Transverse colon (tissue), 4 donors: ENCODE data around the gene ANK3. TPM values are rescaled to one million over a fixed set of nuclear protein-coding genes. Genes with fewer than 3 reads are reported as not detected.

Source experiments
- DNase-seq: peaks from one replicate; pipeline ENCODE4 v3.0.0-alpha.2; 2019
- H3K27ac ChIP-seq, 4 donors: fragments of 200-600 bp; sonication (generic); 2 replicates each; pipeline ENCODE4 v1.5.1; 2016 to 2018; ENCODE audit warnings: inconsistent platforms in 4 of 4
- H3K27me3 ChIP-seq: fragments of 200-600 bp; sonication (generic); 2 replicates; pipeline ENCODE4 v1.5.1; 2017; ENCODE audit warnings: inconsistent platforms
- H3K36me3 ChIP-seq, 4 donors: fragments of 200-600 bp; sonication (generic); 2 replicates each; pipeline ENCODE4 v1.5.1; 2017 to 2019; ENCODE audit warnings: inconsistent platforms in 4 of 4
- H3K4me1 ChIP-seq, 4 donors: fragments of 200-600 bp; sonication (generic); 2 replicates each; pipeline ENCODE4 v1.5.1; 2017 to 2020; ENCODE audit warnings: inconsistent platforms in 4 of 4
- H3K4me3 ChIP-seq, 4 donors: fragments of 200-600 bp; sonication (generic); 1 replicate in 1 of 4; 2 replicates in 3 of 4; pipeline versions ENCODE4 v1.5.1 to v1.6.1; 2017 to 2019; ENCODE audit warnings: inconsistent platforms in 4 of 4
- H3K9me3 ChIP-seq, 2 donors: fragments of 200-600 bp; sonication (generic); 2 replicates each; pipeline ENCODE4 v1.5.1; 2017 to 2019; ENCODE audit warnings: inconsistent platforms in 2 of 2
- EP300 ChIP-seq: sonication (generic); formaldehyde crosslinking; IDR thresholded peaks from one replicate; pipeline ENCODE4 v1.6.1; 2017; ENCODE audit warnings: antibody characterized with exemption, low read depth
- POLR2A ChIP-seq: fragments of 450-650 bp; IDR thresholded peaks from one replicate; pipeline ENCODE4 v1.6.1; 2016; ENCODE audit warnings: antibody characterized with exemption, mild to moderate bottlenecking, moderate library complexity
- POLR2AphosphoS5 ChIP-seq, 3 donors: sonication (generic); formaldehyde crosslinking; IDR thresholded peaks; one replicate each; pipeline ENCODE4 v1.6.1; 2016; ENCODE audit warnings: antibody characterized with exemption in 3 of 3
- WGBS, 2 donors: methylation state at CpG; one replicate each; pipeline ENCODE4 v1.1.5; 2018; ENCODE audit warnings: low coverage in 1 of 2; 5-methylcytosine and 5-hydroxymethylcytosine counted together
- in situ Hi-C, 4 donors: fragments of 200-750 bp; cut with MboI; loops; one replicate each; pipeline versions ENCODE4 v1.15.0 to v1.15.1; 2017; ENCODE audit warnings: low sequenced_read_pairs in 3 of 4, low pct_ligation_motif_present in 1 of 4, low pct_unique_long_range_greater_than_20kb in 1 of 4
- intact Hi-C: fragments of 100-400 bp; cut with DNase I; formaldehyde crosslinking; loops from one replicate; pipeline ENCODE4 v1.15.1; 2023; ENCODE audit warnings: low total_unique reads
- total RNA-seq, 4 donors: library from RNA; depleted of rRNA; stranded (reverse); fragments of >200 nt; gene quantifications; one replicate each; pipeline ENCODE4 v1.1.0, GENCODE V29; 2016
- TF ChIP-seq, protein P1 (sequence below), 5 experiments: fragments of 200-600 bp in 3 of 5; fragments of 450-650 bp in 2 of 5; sonication (generic) in 3 of 5; IDR thresholded peaks; 1 replicate in 2 of 5; 2 replicates in 3 of 5; pipeline ENCODE4 v1.5.1; 2016 to 2017; ENCODE audit warnings: antibody characterized with exemption in 5 of 5, inconsistent platforms in 3 of 5, mild to moderate bottlenecking in 2 of 5, moderate library complexity in 1 of 5

ANK3 gene
- total RNA-seq, 4 donors from 2014 or later, result 41.2 to 230 (median 172) TPM

DNA sequence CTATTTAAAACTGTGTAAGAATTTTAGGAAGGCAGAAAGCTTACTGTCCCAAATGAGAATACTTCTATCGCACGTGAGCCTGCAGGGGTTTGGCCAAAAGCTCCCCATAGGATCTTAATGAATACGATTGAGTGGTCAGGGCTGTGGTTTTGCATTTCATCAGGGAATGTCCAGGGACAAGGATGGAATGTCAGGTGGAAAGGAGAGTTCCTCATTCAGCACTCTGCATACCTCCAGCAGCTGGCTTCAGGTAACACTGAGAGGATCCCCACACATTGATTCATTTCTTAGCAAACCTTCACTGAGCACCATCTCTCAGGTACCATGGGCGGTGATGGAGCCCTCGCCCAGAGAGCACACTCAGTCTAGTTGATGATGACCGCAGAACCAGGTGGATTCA is 27.2 kb downstream of the ANK3 start:
- in situ Hi-C loops (no loop called here), intact Hi-C loops (no loop called here)
- no peak for DNase-seq
- TF ChIP-seq POLR2A, result no peak
- TF ChIP-seq EP300, result no peak
- no peak for TF ChIP-seq POLR2AphosphoS5 (IDR thresholded peaks at IDR 0.05)
- TF ChIP-seq, protein P1, sequence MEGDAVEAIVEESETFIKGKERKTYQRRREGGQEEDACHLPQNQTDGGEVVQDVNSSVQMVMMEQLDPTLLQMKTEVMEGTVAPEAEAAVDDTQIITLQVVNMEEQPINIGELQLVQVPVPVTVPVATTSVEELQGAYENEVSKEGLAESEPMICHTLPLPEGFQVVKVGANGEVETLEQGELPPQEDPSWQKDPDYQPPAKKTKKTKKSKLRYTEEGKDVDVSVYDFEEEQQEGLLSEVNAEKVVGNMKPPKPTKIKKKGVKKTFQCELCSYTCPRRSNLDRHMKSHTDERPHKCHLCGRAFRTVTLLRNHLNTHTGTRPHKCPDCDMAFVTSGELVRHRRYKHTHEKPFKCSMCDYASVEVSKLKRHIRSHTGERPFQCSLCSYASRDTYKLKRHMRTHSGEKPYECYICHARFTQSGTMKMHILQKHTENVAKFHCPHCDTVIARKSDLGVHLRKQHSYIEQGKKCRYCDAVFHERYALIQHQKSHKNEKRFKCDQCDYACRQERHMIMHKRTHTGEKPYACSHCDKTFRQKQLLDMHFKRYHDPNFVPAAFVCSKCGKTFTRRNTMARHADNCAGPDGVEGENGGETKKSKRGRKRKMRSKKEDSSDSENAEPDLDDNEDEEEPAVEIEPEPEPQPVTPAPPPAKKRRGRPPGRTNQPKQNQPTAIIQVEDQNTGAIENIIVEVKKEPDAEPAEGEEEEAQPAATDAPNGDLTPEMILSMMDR (IDR thresholded peaks at IDR 0.05), result no peak
- no peaks in the 10 kb centered on the region for H3K4me1 ChIP-seq
- H3K27ac ChIP-seq, result no peak overlapping the region
- H3K27me3 ChIP-seq, result no peaks in the 10 kb centered on the region
- H3K9me3 ChIP-seq, result no peaks in the 10 kb centered on the region
- no peaks in the 10 kb centered on the region for H3K36me3 ChIP-seq
- H3K4me3 ChIP-seq, result no peak overlapping the region
- 94 to 100% methylated on average over 4 to 6 of the region's 6 CpGs for WGBS, 2 donors

DNA sequence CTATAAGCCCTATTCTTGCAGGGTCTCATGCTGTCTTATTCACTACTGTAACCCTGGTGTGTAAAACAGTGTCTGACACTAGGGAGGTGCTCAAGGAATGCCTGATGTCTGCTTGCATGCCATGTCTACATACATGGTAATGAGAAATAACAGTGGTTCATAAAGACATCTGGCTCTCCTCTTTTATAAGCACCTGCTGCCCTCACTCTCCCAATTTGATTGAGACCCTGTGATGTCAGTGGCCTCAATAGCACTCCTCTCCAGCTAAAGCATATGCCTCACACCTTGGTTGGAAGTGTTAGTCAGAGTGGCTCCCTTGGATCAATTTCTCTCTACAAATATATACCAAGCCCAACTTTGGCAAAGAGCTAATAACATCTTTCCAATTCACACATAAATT is 30.6 kb downstream of the ANK3 start:
- H3K4me3 ChIP-seq, result no peak overlapping the region
- TF ChIP-seq POLR2AphosphoS5 (IDR thresholded peaks at IDR 0.05) (no peak), EP300 (no peak), POLR2A (no peak)
- TF ChIP-seq, protein P1 (IDR thresholded peaks at IDR 0.05), result no peak
- no peaks in the 10 kb centered on the region for H3K9me3 ChIP-seq
- DNase-seq, result no peak
- H3K27me3 ChIP-seq, result no peaks in the 10 kb centered on the region
- intact Hi-C loops, result no loop called here
- in situ Hi-C loops, result no loop called here
- H3K27ac ChIP-seq, result no peak overlapping the region
- H3K36me3 ChIP-seq, result no peaks in the 10 kb centered on the region
- no peaks in the 10 kb centered on the region for H3K4me1 ChIP-seq

DNA sequence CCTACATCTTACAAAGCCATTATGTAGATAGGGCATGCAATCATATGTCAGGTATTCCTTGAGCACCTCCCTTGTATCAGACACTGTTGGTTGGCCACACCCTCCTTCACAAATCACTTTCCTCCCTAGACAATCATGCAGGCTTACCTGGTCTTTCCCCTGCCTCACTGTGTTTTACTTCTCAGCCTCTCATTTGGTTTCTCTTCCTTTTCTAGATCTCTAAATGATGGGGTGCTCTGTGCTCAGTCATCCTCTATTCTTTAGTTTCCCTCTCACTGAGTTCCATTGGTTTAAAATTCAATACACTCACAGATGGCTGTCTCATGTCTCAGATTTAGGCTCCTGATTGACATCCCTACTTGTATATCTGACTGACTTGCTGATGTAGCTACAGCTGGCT is 31.4 kb downstream of the ANK3 start:
- in situ Hi-C loops, result no loop called here
- TF ChIP-seq, protein P1 (IDR thresholded peaks at IDR 0.05), result no peak
- TF ChIP-seq EP300 (no peak), POLR2AphosphoS5 (IDR thresholded peaks at IDR 0.05) (no peak), POLR2A (no peak)
- H3K4me3 ChIP-seq, result no peak overlapping the region
- no peaks in the 10 kb centered on the region for H3K27me3 ChIP-seq
- DNase-seq, result no peak
- H3K36me3 ChIP-seq, result no peaks in the 10 kb centered on the region
- no peaks in the 10 kb centered on the region for H3K4me1 ChIP-seq
- intact Hi-C loops, result no loop called here
- no peak overlapping the region for H3K27ac ChIP-seq
- H3K9me3 ChIP-seq, result no peaks in the 10 kb centered on the region

DNA sequence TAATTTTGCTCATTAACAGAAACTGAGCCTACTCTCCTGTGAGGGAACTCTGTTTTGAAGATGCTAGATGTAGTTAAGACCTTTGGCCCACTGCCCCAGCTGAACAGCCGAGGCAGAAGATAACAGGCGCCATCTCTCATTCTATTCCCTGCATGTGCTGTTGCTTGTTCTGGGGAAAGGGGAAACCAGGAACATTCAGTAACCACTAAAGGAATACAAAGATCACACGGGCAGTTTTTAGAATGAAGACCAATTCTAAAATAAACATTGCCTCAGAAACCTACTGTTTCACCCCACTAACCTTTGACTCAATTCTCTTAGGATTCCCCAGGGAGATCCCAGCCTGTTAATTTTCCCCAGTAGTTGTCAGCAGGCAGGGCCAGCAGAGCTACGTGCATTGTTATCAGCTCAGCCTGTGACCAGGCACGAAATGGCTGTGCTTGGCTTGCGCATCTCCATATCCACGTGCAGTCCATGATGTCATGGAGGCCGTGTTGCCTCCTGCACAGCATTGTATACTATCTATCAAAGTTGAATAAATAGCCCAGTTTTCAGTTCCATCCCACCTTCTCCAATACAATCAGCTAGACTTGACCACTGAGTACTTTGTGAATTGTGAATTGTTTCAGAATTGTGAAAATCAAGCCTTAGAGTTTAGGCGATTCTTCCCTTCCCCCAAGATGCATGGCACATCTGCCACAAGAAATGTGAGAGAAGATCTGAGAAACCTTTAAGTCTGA is 36.0 kb downstream of the ANK3 start:
- H3K27me3 ChIP-seq, result no peaks in the 10 kb centered on the region
- DNase-seq, result no peak
- in situ Hi-C loops (no loop called here), intact Hi-C loops (no loop called here)
- no peaks in the 10 kb centered on the region for H3K36me3 ChIP-seq
- 60 to 81% methylated on average over 2 to 9 of the region's 9 CpGs for WGBS, 2 donors
- no peak overlapping the region for H3K4me3 ChIP-seq
- no peaks in the 10 kb centered on the region for H3K9me3 ChIP-seq
- TF ChIP-seq POLR2A (no peak), EP300 (no peak), POLR2AphosphoS5 (IDR thresholded peaks at IDR 0.05) (no peak)
- TF ChIP-seq, protein P1 (IDR thresholded peaks at IDR 0.05), result no peak
- H3K27ac ChIP-seq, result no peak overlapping the region
- H3K4me1 ChIP-seq, result peaks cover 0 to 13% (median 3%) of the 10 kb centered on the region in 4 donors
